IPS DF 4.7 (cell line): ENCODE results near the gene OTOGL.
"Not testable (repeated sequence)": the region's sequence is repeated elsewhere in the genome, so short reads cannot be mapped to it uniquely, and the experiment has no call there.

Source experiments
- DNase-seq: peaks from one replicate; pipeline ENCODE4 v3.0.0-alpha.2; 2013; ENCODE audit warnings: low spot score; ENCODE audit errors: extremely low read depth

OTOGL gene

DNA sequence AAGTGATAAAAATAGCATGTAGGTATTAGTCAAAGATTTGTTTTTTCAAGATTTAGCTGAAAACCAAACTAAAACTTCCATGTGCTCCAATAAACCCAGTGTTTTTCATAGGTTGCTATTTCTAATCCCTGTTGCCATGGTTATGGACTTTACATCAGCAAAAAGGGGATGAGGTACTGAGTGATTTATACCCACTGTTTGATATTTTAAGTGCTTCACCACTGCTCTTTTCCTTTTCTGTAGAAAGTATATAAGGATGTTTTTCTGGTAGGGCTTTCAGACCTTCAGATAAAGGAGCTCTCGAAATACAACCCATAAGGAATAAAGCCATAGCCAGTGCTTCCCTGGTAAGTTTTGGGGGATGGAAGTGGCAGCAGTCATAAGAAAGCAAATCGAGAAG is at the start of gene OTOGL:
Gene OTOGL, plus strand, starts transcription at position 279 of the 400 bp plus-strand sequence. CDS start 109,895 bp downstream, outside the sequence.
- DNase-seq, result no peak

GRCh38 chr12:80050236-80050635 is 49.1 kb upstream of the OTOGL start:
- no peak for DNase-seq

DNA sequence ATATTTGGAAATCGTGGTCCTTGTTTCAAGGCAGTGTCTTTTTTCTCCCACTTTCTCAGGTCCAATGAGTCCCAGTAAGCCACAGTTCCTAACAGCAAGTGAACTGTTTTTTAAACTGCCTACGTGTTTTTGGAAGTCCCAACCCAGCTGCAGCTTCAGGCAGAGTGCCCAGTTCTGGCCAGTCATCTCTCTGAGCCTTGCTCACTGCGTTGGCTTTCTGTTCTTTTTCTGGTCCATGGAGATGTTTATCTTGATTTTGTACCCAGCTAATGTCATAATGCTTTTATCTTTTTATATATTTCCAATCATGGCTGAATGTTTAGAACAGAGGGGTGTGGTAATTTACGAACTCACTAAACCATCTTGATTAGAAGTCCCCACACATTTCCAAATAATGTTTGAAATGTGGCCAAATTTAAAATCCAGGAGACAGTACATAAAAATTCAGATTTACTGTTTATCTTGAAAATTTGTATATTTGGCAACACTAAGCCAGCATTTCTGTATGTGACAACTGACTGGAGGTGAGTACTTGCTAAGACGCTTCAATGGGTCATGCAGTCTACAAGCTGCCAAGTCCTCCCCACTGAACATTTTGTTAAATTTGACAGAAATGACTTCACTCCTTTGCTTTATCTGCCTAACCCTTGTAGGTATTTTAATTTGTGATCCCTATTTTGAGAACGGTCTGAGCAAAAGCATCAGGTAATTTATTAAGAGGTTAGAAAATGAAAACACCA is 46.1 kb upstream of the OTOGL start:
- DNase-seq, result no peak

- DNase-seq, result no peak
Observed at GRCh38 chr12:80056232-80056631, 43.1 kb upstream of the OTOGL start.

DNA sequence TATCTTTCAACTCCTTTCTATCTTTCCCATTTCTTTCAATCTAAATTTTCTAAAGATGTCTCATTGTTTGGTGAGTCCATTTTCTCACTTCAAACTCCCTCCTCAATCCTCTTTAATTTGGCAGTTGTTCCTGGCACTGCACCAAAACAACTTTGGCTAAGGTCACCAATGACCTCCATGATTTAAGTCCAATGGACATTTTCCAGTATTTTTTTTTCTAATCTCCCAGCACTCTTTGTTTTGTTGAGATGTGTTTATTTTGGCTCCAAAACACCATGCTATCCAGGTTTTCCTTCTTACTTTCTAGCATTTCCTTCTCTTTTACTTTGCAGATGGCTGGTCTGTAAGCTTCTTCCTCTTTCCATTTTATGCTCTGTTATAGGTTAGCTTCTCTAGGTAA is 42.5 kb upstream of the OTOGL start:
- no peak for DNase-seq

DNA sequence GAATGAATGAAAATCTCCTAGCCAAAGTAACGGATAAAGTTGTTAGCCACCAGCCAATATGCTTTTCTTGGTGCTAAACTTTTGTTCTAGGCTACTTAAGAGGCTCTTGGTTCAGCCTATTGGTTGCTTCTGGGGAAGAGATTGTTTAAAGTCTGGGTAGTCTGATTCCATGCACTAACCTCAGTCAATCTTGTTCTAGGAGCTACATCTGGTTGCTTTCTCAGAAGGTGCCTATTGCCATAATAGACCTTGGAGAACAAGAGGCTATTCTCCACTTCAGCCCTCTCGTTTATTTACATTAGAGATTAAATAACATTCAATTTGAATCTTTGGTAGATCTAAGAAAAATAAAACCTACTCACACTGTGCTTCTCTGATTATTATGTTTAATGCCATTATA is 40.8 kb upstream of the OTOGL start:
- no peak for DNase-seq

DNA sequence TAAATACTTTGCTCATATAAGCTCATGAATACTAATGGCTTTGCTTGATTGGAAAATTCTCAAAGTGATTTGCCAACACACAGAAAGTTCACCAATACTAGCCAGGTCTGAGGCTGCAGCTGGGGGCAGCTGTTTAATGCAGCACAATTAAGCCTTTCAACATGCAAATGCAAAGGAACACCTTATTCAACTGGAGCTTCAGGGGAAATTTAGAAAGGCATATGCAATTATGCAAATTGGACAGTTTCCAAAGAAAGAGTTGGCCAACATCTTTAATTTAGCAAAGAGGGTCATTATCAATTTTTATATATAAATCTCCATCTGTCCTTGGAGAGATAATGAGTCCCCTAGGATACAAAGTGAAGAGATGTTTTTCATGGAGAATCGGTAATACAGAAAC is 40.2 kb upstream of the OTOGL start:
- DNase-seq, result no peak

DNA sequence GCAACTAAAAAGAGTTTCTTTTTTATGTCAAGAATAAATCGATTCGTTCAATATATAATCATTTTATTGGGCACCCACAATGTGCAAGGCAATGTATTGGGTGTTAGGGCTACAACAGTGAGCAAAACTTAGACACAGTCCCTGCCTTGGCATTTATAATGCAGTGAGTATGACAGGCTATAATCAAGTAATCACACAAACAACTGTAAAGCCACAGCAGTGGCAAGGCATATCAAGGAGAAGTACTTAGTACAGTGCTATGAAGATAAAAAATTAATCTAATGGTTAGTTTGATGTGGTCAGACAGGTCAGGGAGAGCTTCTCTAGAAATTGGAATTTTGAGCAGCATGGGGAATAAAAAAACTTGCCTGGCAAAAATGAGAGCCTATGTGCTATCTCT is 39.5 kb upstream of the OTOGL start:
- no peak for DNase-seq

- no peak for DNase-seq
Observed at GRCh38 chr12:80064269-80064668, 35.1 kb upstream of the OTOGL start.

DNA sequence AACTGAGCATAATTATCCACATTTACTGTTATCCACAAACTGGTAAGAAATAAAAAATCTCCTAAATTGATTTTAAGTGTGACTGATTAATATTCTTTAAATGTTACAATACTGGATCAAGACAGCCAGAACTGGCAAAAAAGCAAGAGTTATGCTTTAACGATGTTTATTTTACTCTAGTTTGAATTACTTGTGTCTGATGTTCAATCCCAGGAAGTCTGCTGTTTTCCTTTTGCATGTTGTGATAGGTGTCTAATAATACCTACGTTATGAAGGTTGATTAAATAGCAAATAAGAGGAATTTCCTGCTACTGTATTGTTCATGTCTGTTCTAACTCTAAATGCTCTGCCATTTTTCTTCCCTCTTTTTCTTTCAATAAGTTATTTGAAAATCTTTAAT is 34.4 kb upstream of the OTOGL start:
- no peak for DNase-seq

- peak; percentile 71 for DNase-seq
Observed at GRCh38 chr12:80068173-80068572, 31.2 kb upstream of the OTOGL start.

GRCh38 chr12:80083892-80084614 is 15.3 kb upstream of the OTOGL start:
- DNase-seq, result not testable (repeated sequence)

- no peak for DNase-seq
Observed at GRCh38 chr12:80086025-80086424, 13.3 kb upstream of the OTOGL start.

- no peak for DNase-seq
Observed at GRCh38 chr12:80087486-80088213, 11.7 kb upstream of the OTOGL start.

- DNase-seq, result no peak
Observed at GRCh38 chr12:80100591-80100990, 1.3 kb downstream of the OTOGL start.

- DNase-seq, result no peak
Observed at GRCh38 chr12:80101126-80101525, 1.8 kb downstream of the OTOGL start.

DNA sequence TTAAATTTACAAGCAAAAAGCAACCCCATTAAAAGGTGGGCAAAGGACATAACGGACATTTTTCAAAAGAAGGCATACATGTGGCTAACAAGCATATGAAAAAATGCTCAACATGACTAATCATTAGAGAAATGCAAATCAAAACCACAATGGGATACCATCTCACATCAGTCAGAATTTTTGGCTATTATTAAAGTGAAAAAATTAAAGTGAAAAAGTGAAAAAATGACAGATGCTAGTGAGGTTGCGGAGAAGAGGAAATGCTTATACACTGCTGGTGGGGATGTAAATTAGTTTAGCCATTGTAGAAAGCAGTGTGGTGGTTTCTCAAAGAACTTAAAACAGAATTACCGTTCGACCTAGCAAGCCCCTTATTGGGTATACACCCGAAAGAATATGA is 7.9 kb downstream of the OTOGL start:
- DNase-seq, result no peak

DNA sequence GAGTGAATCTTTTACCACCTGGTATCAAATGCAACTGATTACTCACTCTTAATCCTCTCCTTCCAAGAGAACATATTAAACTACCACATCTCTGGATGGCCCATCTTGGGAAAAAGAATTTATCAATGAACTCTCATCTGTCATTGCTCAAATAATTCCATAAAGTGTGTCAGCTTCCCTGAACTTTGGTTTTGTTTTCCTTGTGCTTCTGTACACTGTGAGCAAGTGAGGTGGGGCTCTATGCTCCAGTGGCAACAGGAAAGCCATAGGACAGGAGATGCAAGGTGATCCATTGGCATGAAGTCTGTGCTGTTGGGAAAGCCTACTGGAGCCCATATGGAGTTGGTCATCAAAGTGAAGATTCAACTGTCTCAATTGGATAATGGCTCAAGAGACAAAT is 17.4 kb downstream of the OTOGL start:
- no peak for DNase-seq

DNA sequence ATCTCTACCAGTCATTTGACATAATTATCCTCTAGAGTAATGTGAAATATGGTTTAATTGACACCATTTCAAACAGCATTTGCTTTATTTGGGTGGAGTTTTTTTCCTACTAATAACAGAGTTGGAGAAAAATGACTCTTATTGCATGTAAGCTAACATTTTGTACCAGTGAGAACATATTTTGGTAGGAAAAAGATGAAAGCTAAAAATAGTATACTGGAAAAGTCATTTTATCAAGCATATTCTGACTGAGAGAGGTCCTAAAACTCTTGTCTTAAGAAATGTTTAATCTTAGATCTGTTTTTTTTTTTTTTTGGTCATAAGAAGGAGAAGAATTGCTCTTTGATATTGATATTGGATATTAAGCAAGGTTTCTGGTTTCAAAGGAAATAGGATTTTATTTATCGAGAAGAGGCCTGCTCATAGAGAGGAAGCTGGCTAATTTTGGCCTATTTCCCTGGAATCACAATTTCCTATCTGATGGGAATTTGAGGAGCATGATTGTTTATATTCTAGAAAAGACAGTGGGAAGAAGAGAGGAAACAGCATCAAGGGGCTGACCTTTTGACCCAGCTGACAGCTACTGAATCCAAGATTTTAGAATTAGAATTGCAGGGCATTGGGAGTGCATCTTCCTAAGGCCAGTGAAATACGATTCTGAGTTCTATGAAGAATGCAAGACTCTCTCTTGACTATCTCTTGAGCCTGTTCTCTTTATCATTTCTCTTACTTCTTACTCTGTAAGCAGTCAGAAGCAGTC is 19.4 kb downstream of the OTOGL start:
- no peak for DNase-seq

GRCh38 chr12:80120994-80121393 is 21.7 kb downstream of the OTOGL start:
- DNase-seq, result no peak

GRCh38 chr12:80121661-80122060 is 22.3 kb downstream of the OTOGL start:
- DNase-seq, result no peak
